Activated T-cell treated with anti-CD3 and anti-CD28 coated beads for 1 hour (primary cell): Measurements from ENCODE around the gene UGT1A7.

Source experiments
- DNase-seq: peaks from one replicate; pipeline ENCODE4 v3.0.0-alpha.2; 2020; ENCODE audit warnings: low read depth

Gene UGT1A7

DNA sequence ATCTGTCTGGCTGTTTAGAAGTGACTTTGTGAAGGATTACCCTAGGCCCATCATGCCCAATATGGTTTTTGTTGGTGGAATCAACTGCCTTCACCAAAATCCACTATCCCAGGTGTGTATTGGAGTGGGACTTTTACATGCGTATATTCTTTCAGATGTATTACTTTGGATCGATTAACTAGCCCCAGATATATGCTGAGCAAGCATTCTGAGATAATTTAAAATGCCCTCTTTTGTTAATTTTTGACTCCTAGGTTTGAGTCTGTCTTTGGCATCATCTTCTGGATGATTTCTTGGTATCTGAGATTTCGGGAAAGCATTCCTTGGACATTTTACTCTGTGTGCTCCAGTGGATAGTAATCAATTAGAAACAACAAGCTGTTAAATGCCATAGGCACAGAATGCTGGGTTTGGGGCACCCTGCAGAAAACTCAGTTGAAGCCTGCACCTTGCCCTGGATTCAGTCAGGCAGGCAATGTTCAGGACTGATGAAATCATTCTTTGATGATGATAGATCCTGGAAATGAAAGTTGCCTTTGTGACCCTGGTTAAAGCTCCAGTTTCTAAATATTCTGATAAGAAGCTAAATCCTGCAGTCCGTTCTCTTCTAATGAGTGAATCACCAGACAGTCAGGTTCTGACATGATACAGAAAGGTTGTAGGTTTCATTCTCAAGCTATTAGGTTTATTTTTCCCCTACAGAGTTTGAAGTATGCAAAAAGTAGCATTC, 79.5 kb downstream of the UGT1A7 start:
- no peak for DNase-seq

DNA sequence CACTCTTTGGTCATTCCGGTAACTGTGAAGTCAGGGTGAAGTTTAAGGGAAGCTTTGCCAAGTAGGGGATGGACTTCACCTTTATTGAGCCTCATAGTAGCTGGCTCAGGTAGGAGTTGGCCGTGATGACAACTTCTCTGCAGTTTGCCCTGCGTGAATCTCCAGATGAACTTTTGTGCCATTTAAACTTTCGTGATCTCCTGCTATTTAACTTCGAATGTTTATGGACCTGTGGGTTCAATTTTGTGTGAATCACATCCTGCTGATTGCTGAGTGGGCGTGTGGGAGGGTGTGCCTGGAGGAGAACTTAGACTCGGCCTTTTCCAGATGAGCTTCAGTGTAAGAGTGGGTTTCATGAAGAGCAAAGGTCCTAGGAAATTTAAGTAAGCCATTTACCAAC, 82.6 kb downstream of the UGT1A7 start:
- DNase-seq, result no peak

DNA sequence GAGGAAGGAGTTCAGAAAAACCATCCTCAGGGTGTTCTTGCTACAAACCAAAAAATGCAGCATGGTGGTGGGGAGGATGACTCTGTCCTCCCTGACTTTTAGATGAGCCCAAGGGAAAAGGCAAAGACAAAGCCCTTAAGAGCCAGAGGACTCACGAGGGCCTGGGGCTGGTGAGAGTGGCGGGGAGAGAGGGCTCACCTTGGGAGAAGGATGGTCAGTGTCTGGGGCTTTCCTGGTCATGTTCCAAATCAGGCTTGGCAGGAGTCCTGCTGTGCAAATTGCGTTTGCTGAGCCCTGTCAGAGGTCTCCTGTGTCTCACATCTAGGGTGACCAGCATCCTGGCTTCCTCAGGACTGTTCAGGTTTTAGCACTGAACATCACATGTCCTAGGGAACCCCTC, 83.1 kb downstream of the UGT1A7 start:
- DNase-seq, result no peak

DNA sequence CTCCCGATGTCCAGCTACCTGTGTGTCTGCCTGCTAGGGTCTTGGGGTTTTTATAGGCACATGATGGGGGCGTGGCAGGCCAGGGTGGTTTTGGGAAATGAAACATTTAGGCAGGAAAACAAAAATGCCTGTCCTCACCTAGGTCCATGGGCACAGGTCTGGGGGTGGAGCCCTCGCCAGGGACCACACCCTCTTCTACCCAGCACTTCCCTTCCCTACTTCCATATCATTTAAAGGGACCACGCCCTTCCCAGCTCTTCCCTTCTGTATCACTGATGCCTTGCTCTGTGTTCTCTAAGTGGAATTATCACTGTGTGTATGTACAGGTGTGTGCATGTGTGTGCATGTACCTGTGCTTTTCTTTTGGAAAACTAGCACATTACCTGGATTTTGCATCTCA, 84.7 kb downstream of the UGT1A7 start:
- DNase-seq, result no peak

DNA sequence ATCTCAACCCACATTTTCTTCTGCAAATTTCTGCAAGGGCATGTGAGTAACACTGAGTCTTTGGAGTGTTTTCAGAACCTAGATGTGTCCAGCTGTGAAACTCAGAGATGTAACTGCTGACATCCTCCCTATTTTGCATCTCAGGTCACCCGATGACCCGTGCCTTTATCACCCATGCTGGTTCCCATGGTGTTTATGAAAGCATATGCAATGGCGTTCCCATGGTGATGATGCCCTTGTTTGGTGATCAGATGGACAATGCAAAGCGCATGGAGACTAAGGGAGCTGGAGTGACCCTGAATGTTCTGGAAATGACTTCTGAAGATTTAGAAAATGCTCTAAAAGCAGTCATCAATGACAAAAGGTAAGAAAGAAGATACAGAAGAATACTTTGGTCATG, 86.4 kb downstream of the UGT1A7 start:
- no peak for DNase-seq

DNA sequence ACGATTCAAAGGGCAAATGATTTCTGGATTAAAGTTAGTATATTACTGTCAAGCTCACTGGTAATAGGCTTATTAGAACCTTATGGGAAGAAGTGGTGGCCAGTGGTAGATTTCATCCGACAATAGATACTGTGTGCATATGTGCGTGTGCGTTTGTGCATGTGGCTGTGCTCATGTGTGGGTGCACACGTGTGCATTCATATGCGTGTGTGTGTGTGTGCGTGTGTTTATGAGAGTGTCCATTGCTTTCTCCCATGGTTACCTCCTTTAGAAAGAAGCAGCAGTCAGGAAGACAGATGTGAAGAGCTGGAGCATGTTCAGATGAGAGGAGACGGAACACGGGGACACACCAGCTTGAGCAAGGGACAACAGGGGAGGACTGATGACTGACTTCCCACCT, 87.6 kb downstream of the UGT1A7 start:
- DNase-seq, result no peak

DNA sequence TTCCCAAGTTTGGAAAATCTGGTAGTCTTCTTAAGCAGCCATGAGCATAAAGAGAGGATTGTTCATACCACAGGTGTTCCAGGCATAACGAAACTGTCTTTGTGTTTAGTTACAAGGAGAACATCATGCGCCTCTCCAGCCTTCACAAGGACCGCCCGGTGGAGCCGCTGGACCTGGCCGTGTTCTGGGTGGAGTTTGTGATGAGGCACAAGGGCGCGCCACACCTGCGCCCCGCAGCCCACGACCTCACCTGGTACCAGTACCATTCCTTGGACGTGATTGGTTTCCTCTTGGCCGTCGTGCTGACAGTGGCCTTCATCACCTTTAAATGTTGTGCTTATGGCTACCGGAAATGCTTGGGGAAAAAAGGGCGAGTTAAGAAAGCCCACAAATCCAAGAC, 90.5 kb downstream of the UGT1A7 start:
- no peak for DNase-seq

DNA sequence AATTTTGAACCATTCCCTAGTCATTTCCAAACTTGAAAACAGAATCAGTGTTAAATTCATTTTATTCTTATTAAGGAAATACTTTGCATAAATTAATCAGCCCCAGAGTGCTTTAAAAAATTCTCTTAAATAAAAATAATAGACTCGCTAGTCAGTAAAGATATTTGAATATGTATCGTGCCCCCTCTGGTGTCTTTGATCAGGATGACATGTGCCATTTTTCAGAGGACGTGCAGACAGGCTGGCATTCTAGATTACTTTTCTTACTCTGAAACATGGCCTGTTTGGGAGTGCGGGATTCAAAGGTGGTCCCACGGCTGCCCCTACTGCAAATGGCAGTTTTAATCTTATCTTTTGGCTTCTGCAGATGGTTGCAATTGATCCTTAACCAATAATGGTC, 90.9 kb downstream of the UGT1A7 start:
- DNase-seq, result no peak

DNA sequence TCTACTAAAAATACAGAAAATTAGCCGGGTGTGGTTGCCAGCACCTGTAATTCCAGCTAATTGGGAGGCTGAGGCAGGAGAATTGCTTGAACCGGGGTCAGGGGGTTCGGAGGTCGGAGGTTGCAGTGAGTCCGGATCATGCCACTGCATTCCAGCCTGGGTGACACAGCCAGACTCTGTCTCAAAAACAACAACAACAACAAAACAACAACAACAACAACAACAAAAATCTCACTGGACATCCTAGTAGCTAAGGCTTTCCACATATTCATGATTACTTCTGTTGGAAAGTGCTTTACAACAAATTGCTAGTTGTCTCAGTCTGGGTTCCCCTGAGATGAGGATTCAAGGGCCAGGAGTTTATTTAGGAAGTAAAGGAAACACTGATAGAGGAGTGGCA, 92.2 kb downstream of the UGT1A7 start:
- DNase-seq, result no peak

DNA sequence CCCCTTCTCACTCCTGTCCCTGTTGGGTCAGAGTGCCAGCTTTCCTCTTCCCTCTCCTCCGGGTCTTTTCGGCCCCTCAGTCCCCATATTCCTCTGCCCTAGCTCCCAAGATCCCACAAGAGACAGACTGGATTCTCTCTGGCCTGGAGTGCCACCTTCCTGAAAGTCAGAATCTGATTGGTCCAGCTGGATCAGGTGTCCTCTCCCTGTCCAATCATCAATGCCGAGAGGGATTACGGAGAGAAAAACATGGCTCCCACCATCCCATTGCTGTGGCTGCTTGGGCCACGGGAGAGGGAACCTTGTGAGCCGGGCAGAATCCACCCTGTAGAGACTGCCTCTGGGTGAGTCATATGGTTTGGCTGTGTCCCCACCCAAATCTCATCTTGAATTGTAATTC, 93.7 kb downstream of the UGT1A7 start:
- DNase-seq, result no peak

DNA sequence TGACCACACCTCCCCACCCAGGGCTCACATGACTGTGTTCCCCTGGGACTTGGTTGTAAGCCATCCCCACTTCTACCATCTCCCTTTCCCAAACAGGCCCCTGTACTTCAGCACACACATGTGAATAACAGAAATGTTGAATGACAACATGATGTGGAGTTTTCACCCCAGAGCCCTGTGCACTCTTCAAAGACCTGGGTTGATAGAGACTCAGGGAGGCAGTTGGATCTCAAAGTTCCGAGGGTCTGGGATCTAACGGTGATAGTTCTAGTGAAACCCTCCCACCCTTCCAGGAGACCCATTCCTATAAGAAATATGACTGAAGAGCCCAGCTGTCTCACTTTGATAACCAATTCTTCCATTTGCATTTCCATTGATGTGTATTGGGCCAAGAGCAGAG, 96.3 kb downstream of the UGT1A7 start, which contains the start of gene MROH2A:
Gene MROH2A (plus strand): TSS at position 301 of the 400 bp plus-strand sequence. CDS start 1,029 bp downstream, outside the sequence.
- no peak for DNase-seq

DNA sequence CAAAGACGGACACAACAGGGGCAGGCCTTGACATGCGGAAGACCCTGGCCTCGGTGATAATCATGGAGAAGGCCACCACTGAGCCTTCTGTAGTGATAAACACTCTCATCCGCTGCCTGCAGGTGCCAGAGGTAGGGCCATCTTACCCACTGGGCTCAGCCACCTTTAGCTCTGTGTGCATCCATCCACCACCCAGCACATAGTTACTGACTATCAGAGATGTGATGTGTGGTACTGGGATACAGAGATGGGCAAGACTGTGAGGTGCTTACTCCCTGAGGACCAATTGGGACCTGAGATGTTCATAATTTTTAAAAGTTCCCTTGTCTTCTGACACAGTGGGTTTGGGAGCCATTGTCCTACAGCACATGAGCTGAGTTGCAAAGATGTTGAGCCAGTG, 98.0 kb downstream of the UGT1A7 start:
- DNase-seq, result no peak

DNA sequence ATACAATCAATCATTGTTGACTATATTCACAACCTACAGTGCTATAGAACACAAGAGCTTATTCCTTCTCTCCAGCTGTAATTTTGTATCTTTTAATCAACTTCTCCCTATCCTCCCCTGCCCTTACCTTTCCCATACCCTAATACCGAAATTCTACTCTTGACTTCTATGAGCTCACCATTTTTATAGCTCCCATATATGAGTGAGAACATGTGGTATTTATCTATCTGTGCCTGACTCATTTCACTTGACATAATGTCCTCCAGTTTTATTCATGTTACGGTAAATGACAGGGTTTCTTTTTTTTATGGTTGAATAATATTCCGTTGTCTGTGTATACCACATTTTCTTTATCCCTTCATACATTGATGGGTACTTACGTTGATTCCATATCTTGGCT, 99.1 kb downstream of the UGT1A7 start:
- DNase-seq, result no peak

DNA sequence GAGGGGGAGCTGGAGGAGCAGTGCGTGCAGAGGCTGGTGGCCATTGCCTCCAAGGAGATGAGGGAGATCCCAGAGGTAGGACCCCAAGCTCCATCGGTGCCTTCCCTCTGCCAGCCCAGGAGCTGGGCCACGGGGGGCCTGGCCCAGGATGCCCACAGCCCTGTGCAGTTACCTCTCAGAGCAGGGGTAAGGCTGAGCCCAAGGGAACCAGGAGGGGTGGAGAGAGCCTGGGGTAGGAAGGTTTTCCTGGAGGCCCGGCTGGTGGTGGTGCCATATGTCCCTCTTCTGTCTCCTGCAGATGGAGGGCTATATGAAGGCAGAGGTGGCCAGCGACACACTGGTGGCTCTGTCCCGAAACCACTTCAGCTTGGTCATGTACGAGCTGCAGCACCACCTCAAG, 107.9 kb downstream of the UGT1A7 start:
- DNase-seq, result no peak

DNA sequence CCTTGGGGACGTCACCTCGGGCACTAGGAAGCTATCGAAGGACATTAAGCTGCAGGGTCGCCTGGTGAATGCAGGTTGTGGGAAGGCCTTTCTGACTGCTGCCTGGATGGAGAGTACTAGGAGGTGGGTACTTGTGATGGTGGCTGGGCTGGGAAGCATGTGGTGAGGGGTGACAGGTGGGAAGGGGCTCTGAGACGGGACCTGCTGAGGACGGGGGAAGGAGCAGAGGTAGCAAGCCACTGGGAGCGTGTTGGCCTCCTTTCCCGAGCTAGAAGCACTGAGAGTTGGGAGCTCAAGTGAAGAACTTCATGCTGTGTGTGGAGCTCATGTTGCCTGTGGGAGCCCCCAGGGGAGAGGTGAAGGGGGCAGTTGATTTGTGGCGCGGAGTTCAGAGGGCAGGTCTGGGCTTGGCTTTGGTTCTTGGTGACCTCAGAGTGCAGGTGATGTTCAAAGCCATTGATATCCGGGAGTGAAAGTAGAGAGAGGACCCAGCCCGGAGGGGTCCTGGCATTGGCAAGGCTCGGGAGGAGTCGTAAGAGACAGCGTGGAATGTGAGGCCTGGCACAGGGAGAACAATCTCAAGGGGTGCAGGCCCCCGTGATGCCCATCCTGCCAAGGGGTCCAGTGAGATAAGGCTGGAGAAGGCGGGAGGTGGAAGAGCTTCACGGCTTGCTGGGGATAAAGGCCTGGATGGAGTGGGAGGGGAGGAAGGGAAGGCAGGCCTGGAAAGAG, 109.6 kb downstream of the UGT1A7 start:
- no peak for DNase-seq

DNA sequence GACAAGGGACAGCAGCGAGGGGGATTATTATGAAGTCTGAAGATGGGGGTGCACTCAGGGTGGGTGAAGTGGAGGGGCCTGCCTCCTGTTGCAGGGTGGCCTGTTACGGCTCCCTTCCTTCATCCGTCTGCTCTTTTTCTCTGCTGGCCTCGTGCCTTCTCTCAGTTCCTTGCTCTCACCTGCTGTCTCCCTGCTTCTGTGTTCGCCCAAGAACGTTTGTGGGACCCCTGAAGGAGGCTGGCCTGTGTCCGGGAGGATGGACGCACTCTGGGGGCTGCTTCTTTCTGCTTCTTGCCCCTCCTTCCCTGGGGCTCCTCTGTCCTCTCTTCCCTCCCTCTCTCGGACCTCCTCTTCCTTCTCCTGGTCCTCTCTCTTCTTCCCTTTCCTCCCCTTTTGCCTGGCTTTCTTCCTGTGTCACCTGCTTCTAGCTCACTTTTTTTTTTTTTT, 110.2 kb downstream of the UGT1A7 start:
- DNase-seq, result no peak

DNA sequence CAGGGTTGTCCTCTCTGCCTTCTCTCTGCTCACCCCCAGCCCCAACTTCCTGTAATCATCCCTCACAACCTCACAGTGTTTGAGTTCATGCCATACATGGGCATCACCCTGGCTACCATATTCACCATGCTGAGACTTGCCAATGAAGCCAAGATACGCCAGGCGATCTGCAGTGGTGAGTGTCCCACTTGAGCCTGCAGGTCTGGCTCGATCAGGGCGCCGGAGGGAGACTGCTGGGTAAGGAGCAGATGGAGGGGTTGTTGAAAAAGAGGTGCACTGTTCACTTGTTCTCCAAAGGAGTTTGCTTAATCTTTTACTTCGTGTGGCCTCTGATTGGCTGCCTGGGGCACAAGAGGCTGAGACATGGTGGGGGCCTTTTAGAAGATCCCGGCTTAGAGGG, 111.0 kb downstream of the UGT1A7 start:
- DNase-seq, result no peak

DNA sequence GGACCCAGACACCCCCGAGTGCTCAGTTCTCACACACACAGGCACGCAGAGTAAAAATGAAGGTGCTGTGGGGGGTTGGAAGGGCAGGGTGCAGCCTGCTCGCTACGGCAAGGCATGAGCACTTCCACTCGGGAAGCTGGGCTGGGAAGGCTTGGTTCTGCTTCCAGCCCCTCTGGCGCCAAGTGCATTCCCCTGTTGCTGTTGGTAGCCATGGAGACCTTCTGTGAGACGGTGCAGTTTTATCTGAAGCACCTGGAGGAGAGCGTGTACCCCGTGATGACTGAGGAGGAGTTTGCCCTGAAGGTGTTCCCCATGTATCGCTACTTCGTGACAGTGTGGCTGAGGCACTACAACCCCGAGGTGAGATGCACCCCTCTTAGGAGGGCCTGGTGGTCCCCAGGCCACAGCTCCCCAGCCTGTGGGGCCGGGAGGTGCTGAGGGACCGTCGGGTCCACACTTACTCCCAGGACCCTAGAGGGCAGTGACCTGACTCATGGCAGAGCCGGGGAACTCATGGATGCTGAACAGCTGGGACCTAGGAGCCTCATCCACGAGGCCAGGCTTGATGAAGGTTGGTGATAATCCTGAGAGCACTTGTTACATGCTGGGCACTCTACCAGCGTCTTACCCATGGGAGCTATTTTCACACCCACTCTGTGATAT, 111.9 kb downstream of the UGT1A7 start:
- DNase-seq, result no peak

DNA sequence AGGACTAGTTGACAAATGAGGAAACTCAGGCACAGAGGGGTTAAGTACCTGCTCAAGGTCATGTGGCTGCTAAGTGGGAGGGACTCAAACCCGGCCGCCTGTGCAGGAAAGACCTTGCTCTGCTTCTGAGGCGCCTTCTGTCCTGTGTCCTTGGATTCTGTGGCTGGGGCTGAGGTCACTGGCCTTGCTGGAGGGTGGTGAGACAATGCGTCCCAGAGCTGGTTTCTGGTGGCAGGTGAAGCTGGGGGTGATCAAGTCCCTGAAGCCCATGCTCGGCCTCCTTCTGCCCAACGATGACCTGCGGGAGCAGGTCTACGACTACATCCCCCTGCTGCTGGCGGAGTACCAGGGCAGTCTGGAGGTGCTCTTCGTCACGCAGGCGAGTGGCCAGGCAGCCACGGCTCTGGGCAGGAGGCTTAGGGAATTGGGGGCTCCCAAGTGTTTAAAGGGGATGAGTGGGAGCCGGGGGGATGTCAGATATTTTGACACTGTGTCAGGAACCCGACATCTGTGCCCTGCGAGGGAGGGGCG, 112.5 kb downstream of the UGT1A7 start:
- no peak for DNase-seq

DNA sequence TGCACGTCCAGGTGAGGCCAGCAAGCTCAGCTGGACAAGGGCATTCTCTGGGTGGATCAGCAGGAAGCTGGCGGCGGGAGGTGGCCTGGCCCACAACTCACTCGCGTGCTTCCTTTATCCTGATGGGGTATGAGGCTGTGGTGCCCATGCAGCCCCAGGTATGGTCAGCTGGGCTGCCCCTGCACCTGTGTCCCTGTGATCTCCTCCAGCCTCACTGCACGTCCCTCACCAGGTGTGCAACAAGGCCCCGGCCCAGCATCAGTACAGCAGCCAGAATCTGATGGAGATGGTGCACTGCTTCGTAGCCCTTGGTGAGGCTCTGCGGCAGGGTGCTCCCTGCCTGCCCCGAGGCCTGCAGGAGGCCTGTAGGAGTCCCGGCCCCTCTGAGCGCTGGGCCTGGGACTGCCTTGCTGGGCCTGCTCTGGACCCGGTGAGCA, 114.1 kb downstream of the UGT1A7 start:
- no peak for DNase-seq

DNA sequence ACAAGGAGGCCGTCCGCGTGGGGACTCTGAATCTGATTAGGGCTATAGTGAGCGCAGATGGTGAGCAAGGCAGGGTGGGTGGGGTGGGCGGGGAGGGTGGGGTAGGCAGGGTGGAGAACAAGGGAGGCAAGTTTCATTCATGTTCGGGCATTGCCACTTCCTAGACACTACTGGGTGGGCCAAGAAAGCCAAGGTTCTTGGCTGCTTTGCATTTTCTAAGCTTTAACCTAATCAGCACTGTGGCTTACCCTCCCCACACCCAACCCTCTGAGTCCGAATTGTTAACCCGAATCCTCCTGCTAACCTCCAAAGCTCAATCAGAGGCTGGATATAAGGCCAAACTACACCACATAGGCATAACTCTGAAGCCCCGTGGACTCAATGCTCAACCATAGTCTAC, 114.6 kb downstream of the UGT1A7 start:
- no peak for DNase-seq

DNA sequence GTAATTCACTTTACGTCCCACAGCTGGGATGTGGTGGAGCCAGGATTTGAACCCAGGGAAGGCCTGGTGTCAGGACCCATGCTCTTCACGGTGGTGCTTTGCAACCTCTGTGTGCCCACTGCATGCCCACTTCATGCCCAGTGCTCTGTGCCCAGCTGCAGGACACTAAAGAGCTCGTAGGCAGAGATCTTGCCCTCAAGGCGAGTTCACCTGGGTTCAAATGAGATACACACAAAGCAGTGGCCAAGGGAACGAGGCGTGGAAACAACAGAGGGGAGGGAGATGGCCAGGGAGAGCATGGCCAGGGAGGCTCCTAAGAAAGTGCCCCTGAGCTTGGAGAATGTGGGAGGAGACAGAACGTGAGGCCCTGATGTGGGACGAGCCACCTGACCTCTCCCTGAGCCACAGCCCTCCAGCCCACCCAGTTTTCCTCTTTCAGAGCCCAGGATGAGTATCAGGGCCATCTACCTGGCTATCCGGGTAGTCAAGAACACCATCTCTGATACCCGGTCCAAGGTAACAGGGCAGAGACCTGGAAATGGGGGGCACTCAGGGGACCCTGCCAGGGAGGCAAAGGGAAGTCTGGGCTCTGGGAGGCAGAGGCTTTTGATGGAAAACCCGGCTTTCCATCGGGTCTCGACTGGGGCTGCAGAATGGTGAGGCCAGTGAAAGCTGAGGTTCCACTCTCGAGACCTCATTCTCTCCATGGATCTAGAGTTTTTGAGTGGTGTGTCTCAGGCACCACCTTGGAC, 116.8 kb downstream of the UGT1A7 start:
- no peak for DNase-seq
